Nucleus accumbens (tissue), 56 donors: ENCODE measurements around the gene TXNRD2.
"Not testable (repeated sequence)": the region's sequence is repeated elsewhere in the genome, so short reads cannot be mapped to it uniquely, and the experiment has no call there.

Source experiments
- DNase-seq, 56 donors: peaks; one replicate each; lab custom pipeline; 2025; lab: John Stamatoyannopoulos, UW

The TXNRD2 gene

GRCh38 chr22:19841641-19842392 lies 99.8 kb downstream of the TXNRD2 start:
- DNase-seq: no peak

GRCh38 chr22:19840955-19841640 lies 100.5 kb downstream of the TXNRD2 start:
- DNase-seq: no peak

GRCh38 chr22:19840059-19840458 lies 101.6 kb downstream of the TXNRD2 start:
- no peak for DNase-seq

GRCh38 chr22:19837915-19838314 lies 103.7 kb downstream of the TXNRD2 start:
- no peak for DNase-seq

GRCh38 chr22:19836512-19836911 lies 105.1 kb downstream of the TXNRD2 start:
- no peak for DNase-seq

GRCh38 chr22:19834599-19834998 lies 107.0 kb downstream of the TXNRD2 start:
- no peak for DNase-seq

- DNase-seq: not testable (repeated sequence)
These were observed 108.3 kb downstream of the TXNRD2 start for GRCh38 chr22:19833327-19833726.

GRCh38 chr22:19832476-19833108 lies 109.0 kb downstream of the TXNRD2 start:
- DNase-seq: no peak

GRCh38 chr22:19831979-19832378 lies 109.6 kb downstream of the TXNRD2 start:
- DNase-seq: not testable (repeated sequence)

- no peak for DNase-seq
These were observed 110.6 kb downstream of the TXNRD2 start for GRCh38 chr22:19831016-19831415.

- no peak for DNase-seq
These were observed 113.6 kb downstream of the TXNRD2 start for GRCh38 chr22:19828035-19828401.

- DNase-seq: no peak
These were observed 114.1 kb downstream of the TXNRD2 start for GRCh38 chr22:19827341-19828034.

- DNase-seq: no peak
These were observed 115.0 kb downstream of the TXNRD2 start for GRCh38 chr22:19826619-19826950.

GRCh38 chr22:19825904-19826618 lies 115.6 kb downstream of the TXNRD2 start:
- DNase-seq: no peak
